G401.6 (cell line): ENCODE results near the gene RIPOR2.
A peak's percentile ranks its signal among the peaks of the same experiment; 100 is the strongest.
"Not testable (repeated sequence)": the region's sequence is repeated elsewhere in the genome, so short reads cannot be mapped to it uniquely, and the experiment has no call there.

Experiments
- FAIRE-seq: peaks from 2 replicates; lab custom pipeline; 2012; peaks lifted over from hg19 to GRCh38; lab: Jason Lieb, UNC

Gene RIPOR2

DNA sequence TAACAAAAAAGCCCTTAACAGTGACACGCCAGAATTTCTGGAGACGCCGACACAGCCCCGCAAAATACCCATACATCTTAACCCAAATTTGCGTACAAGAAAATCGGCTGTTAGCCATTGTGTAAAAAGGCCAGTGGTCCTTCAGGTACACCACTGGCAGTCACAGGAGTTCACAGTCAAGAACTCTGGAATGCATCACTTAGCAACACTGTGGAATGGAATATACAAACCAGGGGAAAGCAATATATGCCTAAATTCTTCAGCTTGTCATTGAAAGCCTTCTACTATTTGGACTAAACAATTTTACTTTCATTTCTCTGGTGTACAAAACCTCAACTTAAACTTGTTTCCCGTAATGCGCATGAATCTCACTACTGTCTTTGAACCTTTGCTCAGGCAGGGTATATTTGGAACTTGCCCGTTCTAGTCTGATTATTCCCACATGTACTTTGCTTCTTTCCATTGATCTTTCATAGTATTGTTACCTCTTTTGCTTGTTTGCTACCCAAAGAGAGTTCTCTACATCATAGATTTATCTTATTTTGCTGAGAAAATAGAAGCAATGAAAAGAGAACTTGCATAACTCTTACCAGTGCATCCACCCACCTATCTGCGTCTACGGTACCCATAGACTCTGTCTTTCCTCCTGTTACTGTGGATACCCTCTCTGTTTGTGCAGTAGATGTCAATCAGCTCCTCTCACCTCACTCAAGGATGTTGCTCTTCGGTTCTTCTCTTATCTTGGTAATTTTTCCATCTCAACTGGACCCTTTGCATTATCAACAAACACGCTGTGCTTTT is 136.8 kb downstream of the RIPOR2 start, which contains the start of gene ARMH2:
Gene ARMH2 (minus strand): TSS at position 178 of the 801 bp plus-strand sequence. CDS start 60 bp downstream, at position 118.
- FAIRE-seq: no peak

DNA sequence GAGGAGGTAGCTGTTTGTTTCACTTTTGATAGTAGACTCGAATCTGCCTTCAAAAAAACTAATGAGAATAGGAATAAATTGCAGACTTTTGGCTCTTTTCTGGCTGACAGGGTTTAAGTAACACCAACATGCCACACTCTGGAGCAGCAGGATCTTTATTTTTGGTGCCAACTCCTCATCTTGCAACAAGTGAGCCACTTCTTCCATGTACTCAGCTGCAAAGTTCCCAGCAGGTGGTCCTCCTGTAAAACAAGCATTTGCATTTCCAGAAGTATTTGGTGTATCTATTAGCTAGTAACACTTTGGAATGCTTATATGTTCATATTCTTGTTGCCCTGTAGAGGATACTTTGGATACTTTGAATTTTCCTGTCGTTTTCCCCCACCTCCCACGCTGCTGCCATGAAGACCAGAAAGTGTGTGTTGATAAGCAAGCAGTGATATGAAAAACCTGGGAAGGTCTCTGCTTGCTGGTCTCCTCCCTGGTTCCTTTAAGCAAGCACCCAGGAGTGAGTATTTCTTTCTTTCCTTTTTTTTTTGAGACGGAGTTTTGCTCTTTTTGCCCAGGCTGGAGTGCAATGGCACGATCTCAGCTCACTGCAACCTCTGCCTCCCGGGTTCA is 138.1 kb downstream of the RIPOR2 start:
- FAIRE-seq: no peak

DNA sequence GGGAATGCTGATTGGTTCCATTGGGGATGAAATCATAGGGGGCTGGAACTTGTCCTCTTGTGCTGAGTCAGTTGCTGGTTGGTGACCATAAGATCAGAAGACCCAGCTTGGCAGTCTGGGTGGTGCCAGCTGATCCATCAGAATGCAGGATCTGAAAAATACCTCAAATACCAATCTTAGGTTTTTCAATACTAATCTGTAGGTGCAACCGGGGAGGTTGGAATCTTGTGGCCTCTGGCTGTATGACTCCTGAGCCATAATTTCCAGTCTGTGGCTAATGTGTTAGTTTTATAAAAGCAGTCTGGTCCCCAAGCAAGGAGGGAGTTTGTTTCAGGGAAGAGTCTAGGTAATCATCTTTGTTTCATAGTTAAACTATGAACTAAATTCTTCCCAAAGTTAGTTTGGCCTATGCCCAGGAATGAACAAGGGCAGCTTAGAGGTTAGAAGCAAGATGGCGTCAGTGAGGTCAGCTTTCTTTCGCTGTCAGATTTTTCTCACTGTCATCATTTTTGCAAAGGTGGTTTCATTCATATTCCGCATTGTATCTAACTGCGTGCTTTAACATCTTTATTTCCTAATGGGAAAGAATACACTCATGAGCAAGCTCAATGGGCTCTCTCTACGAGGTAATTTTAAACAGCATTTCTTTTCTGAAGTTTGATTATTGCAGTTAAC is 139.0 kb downstream of the RIPOR2 start:
- no peak for FAIRE-seq

DNA sequence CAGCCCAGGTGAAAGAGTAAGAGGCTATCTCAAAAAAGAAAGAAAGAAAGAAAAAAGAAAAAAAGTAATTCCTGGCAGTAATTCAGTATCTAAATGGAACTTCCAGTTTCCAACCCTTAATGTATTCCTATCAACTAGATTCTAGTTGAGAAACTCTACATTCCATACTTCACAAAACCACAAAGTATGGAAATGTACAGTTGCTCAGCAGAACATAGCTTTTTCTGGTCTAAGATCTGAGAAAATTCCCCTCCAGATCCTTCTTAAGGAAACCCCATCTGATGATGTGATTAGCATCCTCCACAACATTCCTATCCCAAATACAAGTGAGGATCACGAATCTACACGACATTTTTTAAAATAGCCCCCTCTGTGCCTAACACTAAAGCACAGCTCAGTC is 140.7 kb downstream of the RIPOR2 start:
- no peak for FAIRE-seq

GRCh38 chr6:24788031-24788665 is 147.6 kb downstream of the RIPOR2 start:
- no peak for FAIRE-seq

- no peak for FAIRE-seq
Measured at GRCh38 chr6:24780206-24780605, 155.6 kb downstream of the RIPOR2 start.

GRCh38 chr6:24779416-24780016 is 156.2 kb downstream of the RIPOR2 start:
- FAIRE-seq: no peak

GRCh38 chr6:24778878-24779277 is 156.9 kb downstream of the RIPOR2 start:
- FAIRE-seq: no peak

GRCh38 chr6:24778121-24778520 is 157.6 kb downstream of the RIPOR2 start:
- no peak for FAIRE-seq

DNA sequence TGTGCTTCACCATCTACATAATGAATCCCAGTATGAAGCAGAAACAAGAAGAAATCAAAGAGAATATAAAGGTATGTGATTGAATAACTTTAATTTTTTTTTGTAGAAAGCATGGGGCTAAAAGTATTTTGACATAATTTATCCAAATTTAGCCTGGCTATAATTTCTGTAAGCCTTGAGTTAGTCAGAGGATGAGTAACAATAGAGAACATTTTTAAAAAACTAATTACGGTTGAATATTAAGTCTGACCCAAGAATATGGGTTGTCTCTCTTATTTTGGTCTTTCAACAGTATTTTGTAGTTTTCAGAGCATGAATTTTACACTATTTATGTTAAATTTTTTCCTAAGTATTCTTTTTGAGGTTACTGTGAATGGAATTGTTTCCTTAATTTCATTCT is 158.5 kb downstream of the RIPOR2 start:
- FAIRE-seq: no peak

DNA sequence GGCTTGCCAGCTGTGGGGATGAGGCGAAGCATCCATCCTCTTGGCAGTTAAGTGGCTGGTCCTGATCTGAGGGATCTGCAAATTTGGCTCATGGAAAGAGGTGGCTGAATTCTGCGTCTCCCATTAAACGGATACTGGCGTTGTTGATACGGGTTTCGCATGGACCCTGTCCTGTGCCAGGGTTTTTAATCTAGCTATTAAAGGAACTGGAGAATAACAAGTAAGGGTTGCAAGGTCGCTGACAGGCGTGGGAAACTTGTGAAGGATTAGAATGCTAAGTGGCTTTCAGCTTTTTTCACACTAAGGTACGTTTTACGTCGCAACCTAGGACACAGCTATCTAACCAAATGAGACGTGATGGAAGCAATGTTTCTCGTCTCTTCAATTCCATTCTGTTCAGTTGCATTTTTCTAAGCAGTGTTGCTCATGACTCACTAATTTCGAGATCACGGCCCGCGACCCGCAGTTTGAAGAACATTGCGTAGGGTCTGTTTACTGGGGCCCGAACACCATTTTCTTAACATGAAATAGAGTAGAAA is 160.2 kb downstream of the RIPOR2 start:
- FAIRE-seq: no peak

GRCh38 chr6:24774696-24775519 is 160.9 kb downstream of the RIPOR2 start, which contains the start of gene GMNN:
Gene GMNN (plus strand): TSS chr6:24774937. CDS start chr6:24777247, 2,310 bp downstream.
- FAIRE-seq: peak; percentile 84

DNA sequence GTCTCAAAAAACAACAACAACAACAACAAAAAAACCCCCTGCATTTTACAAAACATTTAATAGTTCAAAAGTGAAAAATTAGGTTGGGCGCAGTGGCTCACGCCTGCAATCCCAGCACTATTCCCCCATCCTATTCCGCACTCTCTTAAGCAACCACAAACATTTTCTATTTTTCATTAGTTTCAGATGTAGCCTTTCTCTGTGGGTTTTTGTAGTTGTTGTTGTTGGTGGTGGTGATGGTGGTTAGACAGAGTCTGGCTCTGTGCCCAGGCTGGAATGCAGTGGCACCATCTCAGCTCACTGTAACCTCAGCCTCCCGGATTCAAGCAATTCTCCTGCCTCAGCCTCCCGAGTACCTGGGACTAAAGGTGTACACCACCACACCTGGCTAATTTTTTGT is 167.4 kb downstream of the RIPOR2 start:
- FAIRE-seq: no peak

- FAIRE-seq: peak; percentile 70
Measured at GRCh38 chr6:24766680-24767462, 168.9 kb downstream of the RIPOR2 start.

- not testable (repeated sequence) for FAIRE-seq
Measured at GRCh38 chr6:24765968-24766367, 169.8 kb downstream of the RIPOR2 start.

GRCh38 chr6:24764833-24765828 is 170.6 kb downstream of the RIPOR2 start:
- FAIRE-seq: not testable (repeated sequence)

DNA sequence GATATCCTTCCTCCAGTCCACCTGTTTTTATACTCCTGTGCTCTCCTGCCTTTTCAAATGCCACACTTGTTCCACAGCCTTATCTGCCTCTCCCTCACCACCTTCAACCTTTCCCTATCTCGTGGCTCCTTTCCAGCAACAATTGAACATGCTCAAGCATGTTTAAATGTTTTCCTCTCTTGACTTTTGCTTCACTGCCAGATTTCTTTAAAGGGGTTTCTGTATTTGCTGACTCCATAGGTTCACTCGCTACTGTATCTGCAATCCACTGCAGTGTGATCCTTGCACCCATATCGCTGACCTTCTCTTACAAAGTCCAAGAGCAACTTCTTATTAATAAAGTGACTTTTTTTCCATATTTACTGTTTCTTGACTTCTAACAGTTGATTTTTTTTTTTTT is 172.2 kb downstream of the RIPOR2 start:
- FAIRE-seq: no peak

- FAIRE-seq: no peak
Measured at GRCh38 chr6:24761851-24762250, 173.9 kb downstream of the RIPOR2 start.
